Calu3 (cell line): ENCODE results near the gene ABCC10. TPM values are rescaled to one million over a fixed set of nuclear protein-coding genes. Genes with fewer than 3 reads are reported as not detected.
A peak's percentile ranks its signal among the peaks of the same experiment; 100 is the strongest.

Experiments used
- BruUV-seq: library from RNA; stranded (reverse); fragments of 400-500 nt; replicated peaks from 2 replicates; lab custom pipeline; 2021; lab: Mats Ljungman, UMichigan
- CTCF ChIA-PET: fragments of 300-600 bp; sonication (Branson Sonifier 250); formaldehyde crosslinking; loops from one replicate; lab custom pipeline; 2022; ENCODE audit warnings: antibody characterized with exemption; lab: Charles Lee
- DNase-seq: peaks from one replicate; pipeline ENCODE4 v3.0.0; 2022
- H3K27ac Mint-ChIP-seq: one replicate; pipeline ENCODE4 v1.8.0; 2022; ENCODE audit warnings: mixed read lengths; ENCODE audit not compliant: unreplicated experiment
- H3K27me3 Mint-ChIP-seq: one replicate; pipeline ENCODE4 v1.8.0; 2022; ENCODE audit warnings: mixed read lengths; ENCODE audit not compliant: unreplicated experiment
- H3K36me3 Mint-ChIP-seq: one replicate; pipeline ENCODE4 v1.8.0; 2022; ENCODE audit warnings: mild to moderate bottlenecking, moderate library complexity, mixed read lengths; ENCODE audit not compliant: insufficient read depth, unreplicated experiment
- H3K4me1 Mint-ChIP-seq: one replicate; pipeline ENCODE4 v1.8.0; 2022; ENCODE audit warnings: mild to moderate bottlenecking, low read depth, mixed read lengths; ENCODE audit not compliant: unreplicated experiment
- H3K4me3 Mint-ChIP-seq: one replicate; pipeline ENCODE4 v1.8.0; 2022; ENCODE audit warnings: mild to moderate bottlenecking, low read depth, moderate library complexity, mixed read lengths; ENCODE audit not compliant: unreplicated experiment
- H3K9me3 Mint-ChIP-seq: one replicate; pipeline ENCODE4 v1.8.0; 2022; ENCODE audit warnings: low read depth, mixed read lengths; ENCODE audit not compliant: unreplicated experiment
- CTCF ChIP-seq: fragments of 200-600 bp; IDR thresholded peaks from one replicate; pipeline ENCODE4 v1.8.0; 2022; ENCODE audit warnings: antibody characterized with exemption; ENCODE audit not compliant: unreplicated experiment
- intact Hi-C: fragments of 100-400 bp; cut with micrococcal nuclease; formaldehyde crosslinking; loops from one replicate; pipeline ENCODE4 v1.10.0; 2022; ENCODE audit not compliant: unreplicated experiment
- total RNA-seq: library from RNA; stranded (reverse); gene quantifications from 2 replicates; pipeline ENCODE4 v1.2.3, GENCODE V29; 2022

Gene ABCC10
- total RNA-seq, 1 experiment from 2014 or later, result 53.0 TPM

DNA sequence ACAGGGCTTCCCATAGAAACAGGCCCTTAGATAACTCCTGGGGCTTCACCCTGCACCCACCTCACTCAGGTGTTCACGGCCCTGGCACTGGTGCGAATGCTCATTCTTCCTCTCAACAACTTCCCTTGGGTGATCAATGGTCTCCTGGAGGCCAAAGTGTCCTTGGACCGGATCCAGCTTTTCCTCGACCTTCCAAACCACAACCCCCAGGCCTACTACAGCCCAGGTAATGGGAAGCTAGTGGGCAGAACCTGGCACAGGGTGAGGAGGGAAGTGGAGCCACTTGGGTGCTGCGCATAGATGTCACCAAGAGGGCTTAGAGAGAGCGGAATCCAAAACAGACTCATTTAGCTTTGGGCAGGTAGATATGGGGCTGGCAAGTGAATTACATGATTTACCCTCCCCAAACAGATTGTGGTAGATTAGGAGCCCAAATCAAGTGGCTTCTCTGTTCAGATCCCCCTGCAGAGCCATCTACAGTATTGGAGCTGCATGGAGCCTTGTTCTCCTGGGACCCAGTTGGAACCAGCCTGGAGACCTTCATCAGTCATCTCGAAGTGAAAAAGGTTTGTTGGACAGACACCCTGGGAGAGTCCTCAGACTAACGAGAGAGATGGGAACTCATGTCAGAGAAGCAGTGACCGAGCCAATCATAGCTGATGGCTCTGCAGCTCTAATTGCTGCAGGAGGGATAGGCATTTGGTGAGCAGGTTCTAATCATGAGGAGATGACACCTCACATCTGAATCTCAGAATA is 8.5 kb downstream of the ABCC10 start:
- Mint-ChIP-seq H3K9me3 (no peaks in the 10 kb centered on the region), H3K27me3 (no peaks in the 10 kb centered on the region), H3K4me1 (peaks cover 34% of the 10 kb centered on the region), H3K36me3 (peaks cover 48% of the 10 kb centered on the region), H3K4me3 (peak overlapping the region; percentile 25), H3K27ac (peak overlapping the region; percentile 81)
- no TSS peak for BruUV-seq
- no peak for DNase-seq
- TF ChIP-seq CTCF, result no peak
- CTCF ChIA-PET, result interaction anchor here (0.6 to 1.4 kb wide), 3 partner anchors 9 to 49 kb away, joined by 3 to 7 read pairs (median 4); partner anchors contain the start of gene ABCC10
- intact Hi-C loops, result loop anchor here (2.0 kb wide), 1 partner anchor 61 kb away; no protein-coding TSS in a partner anchor

- intact Hi-C loops, result loop anchor here (2.0 kb wide), 1 partner anchor 60 kb away; no protein-coding TSS in a partner anchor
- peak; percentile 89 for DNase-seq
Measured at GRCh38 chr6:43436577-43437282, 9.4 kb downstream of the ABCC10 start.

DNA sequence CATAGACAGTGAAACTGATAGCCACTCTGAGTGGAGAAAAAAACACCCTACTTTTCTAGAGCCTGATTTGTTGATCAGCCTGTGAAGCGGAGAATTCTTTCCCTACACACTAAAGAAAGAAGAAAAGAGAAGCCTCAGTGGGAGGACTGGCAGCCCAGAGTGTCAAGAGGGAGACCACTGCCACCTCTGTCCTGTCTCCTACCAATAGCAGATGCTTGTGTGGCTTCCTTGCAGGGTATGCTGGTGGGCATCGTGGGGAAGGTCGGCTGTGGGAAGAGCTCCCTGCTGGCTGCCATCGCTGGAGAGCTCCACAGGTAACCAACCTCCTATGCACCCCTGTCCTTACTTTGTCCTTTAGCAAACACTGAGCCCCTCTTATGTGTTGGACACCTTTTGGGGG is 10.4 kb downstream of the ABCC10 start:
- intact Hi-C loops, result loop anchor here (2.0 kb wide), 1 partner anchor 59 kb away; no protein-coding TSS in a partner anchor
- H3K4me1 Mint-ChIP-seq, result peaks cover 34% of the 10 kb centered on the region
- TF ChIP-seq CTCF, result no peak
- peaks cover 45% of the 10 kb centered on the region for H3K36me3 Mint-ChIP-seq
- CTCF ChIA-PET, result interaction anchor here (0.6 to 1.4 kb wide), 3 partner anchors 11 to 51 kb away, joined by 3 to 7 read pairs (median 4); no protein-coding TSS in a partner anchor
- no TSS peak for BruUV-seq
- H3K27ac Mint-ChIP-seq, result no peak overlapping the region
- no peak overlapping the region for H3K4me3 Mint-ChIP-seq
- DNase-seq, result no peak
- H3K27me3 Mint-ChIP-seq, result no peaks in the 10 kb centered on the region
- no peaks in the 10 kb centered on the region for H3K9me3 Mint-ChIP-seq

More at GRCh38 chr6:43436577-43437282, 9.4 kb downstream of the ABCC10 start:
- TF ChIP-seq CTCF, result no peak
- no TSS peak for BruUV-seq
- H3K4me3 Mint-ChIP-seq, result peak overlapping the region; percentile 25
- peaks cover 34% of the 10 kb centered on the region for H3K4me1 Mint-ChIP-seq
- no peaks in the 10 kb centered on the region for H3K27me3 Mint-ChIP-seq
- H3K36me3 Mint-ChIP-seq, result peaks cover 50% of the 10 kb centered on the region
- CTCF ChIA-PET, result interaction anchor here (0.6 to 1.4 kb wide), 3 partner anchors 20 to 50 kb away, joined by 3 to 7 read pairs (median 3); no protein-coding TSS in a partner anchor
- H3K27ac Mint-ChIP-seq, result peak overlapping the region; percentile 81
- H3K9me3 Mint-ChIP-seq, result no peaks in the 10 kb centered on the region

GRCh38 chr6:43442935-43443334 is 15.6 kb downstream of the ABCC10 start:
- H3K36me3 Mint-ChIP-seq, result peaks cover 44% of the 10 kb centered on the region
- CTCF ChIA-PET, result interaction anchor here (1.1 kb wide), 1 partner anchor 164 kb away, joined by 3 read pairs; no protein-coding TSS in a partner anchor
- no peak overlapping the region for H3K4me3 Mint-ChIP-seq
- no peak overlapping the region for H3K27ac Mint-ChIP-seq
- DNase-seq, result no peak
- TF ChIP-seq CTCF, result no peak
- BruUV-seq, result no TSS peak
- no peaks in the 10 kb centered on the region for H3K4me1 Mint-ChIP-seq
- no peaks in the 10 kb centered on the region for H3K9me3 Mint-ChIP-seq
- intact Hi-C loops, result no loop called here
- H3K27me3 Mint-ChIP-seq, result no peaks in the 10 kb centered on the region
